Prostate gland (tissue), 2 donors: ENCODE data around the gene STUB1. TPM values are rescaled to one million over a fixed set of nuclear protein-coding genes. Genes with fewer than 3 reads are reported as not detected.

Source experiments
- DNase-seq: peaks from one replicate; pipeline ENCODE4 v3.0.0-alpha.2; 2019; ENCODE audit warnings: low spot score
- H3K27ac ChIP-seq, 2 donors: fragments of 200-600 bp; sonication (generic); 2 replicates each; pipeline ENCODE4 v1.5.1; 2017 to 2019
- H3K27me3 ChIP-seq: fragments of 200-600 bp; sonication (generic); replicated peaks from 2 replicates; pipeline ENCODE4 v1.5.1; 2019; ENCODE audit not compliant: insufficient read depth
- H3K36me3 ChIP-seq, 2 donors: fragments of 200-600 bp; sonication (generic); 1 replicate in 1 of 2; 2 replicates in 1 of 2; pipeline versions ENCODE4 v1.5.1 to v1.8.1; 2017 to 2019
- H3K4me1 ChIP-seq: fragments of 200-600 bp; sonication (generic); replicated peaks from 2 replicates; pipeline ENCODE4 v1.5.1; 2019
- H3K4me3 ChIP-seq, 2 donors: fragments of 200-600 bp; sonication (generic); 2 replicates each; pipeline ENCODE4 v1.5.1; 2017 to 2019
- H3K9me3 ChIP-seq: fragments of 200-600 bp; sonication (generic); 2 replicates; pipeline ENCODE4 v1.5.1; 2017
- CTCF ChIP-seq, 4 experiments: fragments of 200-600 bp in 2 of 4; fragments of 450-650 bp in 2 of 4; sonication (generic) in 2 of 4; IDR thresholded peaks; 1 replicate in 3 of 4; 2 replicates in 1 of 4; pipeline ENCODE4 v1.5.1; 2016 to 2019; ENCODE audit warnings: antibody characterized with exemption in 4 of 4, mild to moderate bottlenecking in 2 of 4, moderate library complexity in 2 of 4
- POLR2A ChIP-seq: fragments of 450-650 bp; IDR thresholded peaks from one replicate; pipeline ENCODE4 v1.6.1; 2016; ENCODE audit warnings: antibody characterized with exemption, mild to moderate bottlenecking
- POLR2AphosphoS5 ChIP-seq: sonication (generic); formaldehyde crosslinking; IDR thresholded peaks from one replicate; pipeline ENCODE4 v1.6.1; 2017; ENCODE audit warnings: antibody characterized with exemption
- WGBS: methylation state at CpG from one replicate; pipeline ENCODE4 v1.1.5; 2018; 5-methylcytosine and 5-hydroxymethylcytosine counted together
- intact Hi-C: fragments of 100-400 bp; cut with DNase I; formaldehyde crosslinking; loops from one replicate; pipeline ENCODE4 v1.14.2; 2022
- total RNA-seq, 2 donors: library from RNA; depleted of rRNA; stranded (reverse); fragments of >200 nt; gene quantifications; one replicate each; pipeline ENCODE4 v1.1.0, GENCODE V29; 2016

STUB1 gene
- total RNA-seq, 2 donors from 2014 or later, result 173 to 255 TPM

DNA sequence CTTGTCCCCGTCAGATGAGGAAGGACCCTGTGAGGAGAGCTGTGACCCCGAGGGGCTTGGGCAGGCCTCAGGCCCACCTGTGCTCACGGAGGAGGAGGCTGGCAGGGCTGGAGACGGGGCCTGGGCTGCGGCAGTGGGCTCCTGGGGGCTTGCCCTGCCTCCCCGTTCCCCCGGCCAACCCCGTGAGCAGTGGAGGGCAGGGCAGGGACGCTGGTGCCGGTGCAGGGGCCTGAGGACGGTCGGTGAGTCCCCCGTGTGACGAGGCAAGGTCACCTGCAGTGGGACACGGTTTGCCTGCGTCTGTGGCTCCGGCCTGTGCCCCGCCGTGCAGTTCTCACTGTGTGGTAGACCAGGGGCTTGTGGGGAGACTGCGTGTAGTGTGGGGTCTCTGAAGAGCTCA, 20.6 kb upstream of the STUB1 start:
- H3K36me3 ChIP-seq, result no peaks in the 10 kb centered on the region
- intact Hi-C loops, result no loop called here

GRCh38 chr16:660132-660458, 20.1 kb upstream of the STUB1 start:
- intact Hi-C loops, result no loop called here
- no peaks in the 10 kb centered on the region for H3K36me3 ChIP-seq
- no peak overlapping the region for H3K4me3 ChIP-seq
- peak overlapping the region in 1 of 2 donors; percentile 3 for H3K27ac ChIP-seq
- H3K27me3 ChIP-seq, result no peaks in the 10 kb centered on the region
- no peaks in the 10 kb centered on the region for H3K9me3 ChIP-seq
- no peak for DNase-seq
- WGBS, result 59% methylated on average over 6 of the region's 6 CpGs
- peaks cover 3% of the 10 kb centered on the region for H3K4me1 ChIP-seq
- TF ChIP-seq POLR2AphosphoS5 (no peak), POLR2A (no peak), CTCF (IDR thresholded peaks at IDR 0.05) (no peak)

More for the DNA sequence above, 20.6 kb upstream of the STUB1 start:
- WGBS, result 92% methylated on average over 20 of the region's 20 CpGs
- DNase-seq, result no peak
- TF ChIP-seq POLR2AphosphoS5 (no peak), POLR2A (no peak), CTCF (IDR thresholded peaks at IDR 0.05) (no peak)
- H3K4me3 ChIP-seq, result no peak overlapping the region
- peaks cover 3% of the 10 kb centered on the region for H3K4me1 ChIP-seq
- no peak overlapping the region for H3K27ac ChIP-seq
- no peaks in the 10 kb centered on the region for H3K27me3 ChIP-seq
- no peaks in the 10 kb centered on the region for H3K9me3 ChIP-seq

DNA sequence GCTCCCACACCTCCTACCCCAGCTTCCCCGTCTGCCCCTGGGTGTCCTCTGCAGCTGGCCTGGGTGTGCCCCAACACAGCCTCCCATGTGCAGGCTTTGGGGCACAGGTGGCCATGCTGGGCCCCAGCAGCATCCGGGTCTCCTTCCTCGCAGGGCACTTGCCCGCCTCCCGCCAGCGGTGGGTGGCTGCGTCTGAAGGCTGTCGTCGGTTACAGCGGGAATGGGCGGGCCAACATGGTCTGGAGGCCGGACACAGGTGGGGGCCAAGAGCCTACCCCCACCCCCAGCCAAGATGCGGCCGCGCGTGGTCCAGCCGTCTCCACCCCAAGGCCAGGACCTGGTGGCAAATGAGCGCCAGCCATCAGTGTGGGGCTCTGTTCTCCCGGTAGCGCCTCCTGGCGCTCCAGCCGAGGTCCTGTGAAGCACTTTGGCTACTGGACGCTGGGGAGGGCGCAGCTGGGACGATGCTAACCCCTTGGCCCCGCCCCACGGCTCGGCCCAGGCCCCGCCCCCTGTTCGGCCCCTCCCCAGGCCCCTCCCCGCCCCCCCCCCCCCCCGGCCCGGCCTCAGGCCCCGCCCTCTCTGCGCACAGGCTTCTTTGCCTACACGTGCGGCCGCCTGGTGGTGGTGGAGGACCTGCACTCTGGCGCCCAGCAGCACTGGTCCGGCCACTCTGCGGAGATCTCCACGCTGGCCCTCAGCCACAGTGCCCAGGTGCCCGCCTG, 19.6 kb upstream of the STUB1 start:
- no peaks in the 10 kb centered on the region for H3K27me3 ChIP-seq
- 49% methylated on average over 27 of the region's 43 CpGs for WGBS
- intact Hi-C loops, result no loop called here
- H3K36me3 ChIP-seq, result no peaks in the 10 kb centered on the region
- no peak overlapping the region for H3K4me3 ChIP-seq
- H3K27ac ChIP-seq, result peak overlapping the region; percentile 53 to 61
- no peaks in the 10 kb centered on the region for H3K9me3 ChIP-seq
- H3K4me1 ChIP-seq, result peaks cover 3% of the 10 kb centered on the region
- DNase-seq, result peak; percentile 86
- TF ChIP-seq POLR2AphosphoS5 (peak; percentile 62), CTCF (IDR thresholded peaks at IDR 0.05) (peak; percentile 24 to 76 (median 56)), POLR2A (peak; percentile 8)

DNA sequence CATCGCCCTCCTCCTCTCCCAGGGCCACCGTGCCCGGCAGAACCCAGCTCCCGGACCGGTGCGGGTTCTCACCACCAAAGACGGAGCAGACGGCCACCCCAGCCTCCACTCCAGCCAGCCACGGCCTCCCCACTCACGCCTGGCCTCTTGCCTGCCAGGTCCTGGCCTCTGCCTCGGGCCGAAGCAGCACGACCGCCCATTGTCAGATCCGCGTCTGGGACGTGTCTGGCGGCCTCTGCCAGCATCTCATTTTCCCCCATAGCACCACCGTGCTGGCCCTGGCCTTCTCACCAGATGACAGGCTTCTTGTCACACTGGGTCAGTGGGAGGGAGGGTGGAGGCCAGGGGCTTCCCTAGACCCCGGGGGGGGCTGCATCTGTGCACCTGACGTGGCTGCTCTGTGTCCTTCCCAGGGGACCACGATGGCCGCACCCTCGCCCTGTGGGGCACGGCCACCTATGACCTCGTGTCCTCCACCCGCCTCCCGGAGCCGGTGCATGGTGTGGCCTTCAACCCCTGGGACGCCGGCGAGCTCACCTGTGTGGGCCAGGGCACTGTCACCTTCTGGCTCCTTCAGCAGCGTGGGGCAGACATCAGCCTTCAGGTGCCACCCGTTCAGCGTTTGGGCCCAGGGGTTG, 18.9 kb upstream of the STUB1 start:
- H3K4me1 ChIP-seq, result peaks cover 3% of the 10 kb centered on the region
- H3K4me3 ChIP-seq, result no peak overlapping the region
- intact Hi-C loops, result no loop called here
- no peak for TF ChIP-seq POLR2AphosphoS5
- TF ChIP-seq CTCF (IDR thresholded peaks at IDR 0.05), result no peak
- no peak for TF ChIP-seq POLR2A
- peak overlapping the region; percentile 53 to 61 for H3K27ac ChIP-seq
- WGBS, result 68% methylated on average over 34 of the region's 35 CpGs
- H3K9me3 ChIP-seq, result no peaks in the 10 kb centered on the region
- H3K27me3 ChIP-seq, result no peaks in the 10 kb centered on the region
- no peak for DNase-seq
- H3K36me3 ChIP-seq, result no peaks in the 10 kb centered on the region

DNA sequence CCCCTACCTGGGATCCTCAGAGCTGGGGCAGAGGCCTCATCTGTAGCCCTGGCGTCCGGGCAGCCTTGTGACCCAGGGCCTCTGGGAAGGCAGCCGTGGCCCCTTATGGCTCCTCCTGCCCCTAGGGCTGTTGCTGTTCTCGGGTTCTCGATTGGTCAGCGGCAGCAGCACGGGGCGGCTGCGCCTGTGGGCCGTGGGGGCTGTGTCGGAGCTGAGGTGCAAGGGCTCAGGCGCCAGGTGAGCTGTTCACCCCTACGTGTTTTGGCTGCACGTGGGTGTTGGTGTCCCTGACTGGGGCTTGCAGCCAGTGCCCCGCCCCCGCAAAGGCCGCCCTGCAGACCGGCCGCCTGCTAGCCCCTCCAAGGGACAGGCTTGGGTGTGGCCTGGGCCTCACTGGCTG, 18.1 kb upstream of the STUB1 start:
- WGBS, result 91% methylated on average over 18 of the region's 19 CpGs

More for the DNA sequence above, 18.1 kb upstream of the STUB1 start:
- no peaks in the 10 kb centered on the region for H3K27me3 ChIP-seq
- intact Hi-C loops, result no loop called here
- peaks cover 3% of the 10 kb centered on the region for H3K4me1 ChIP-seq
- TF ChIP-seq POLR2A, result no peak
- no peak for TF ChIP-seq POLR2AphosphoS5
- TF ChIP-seq CTCF (IDR thresholded peaks at IDR 0.05), result no peak
- H3K27ac ChIP-seq, result no peak overlapping the region
- no peak for DNase-seq
- H3K4me3 ChIP-seq, result no peak overlapping the region
- no peaks in the 10 kb centered on the region for H3K36me3 ChIP-seq
- no peaks in the 10 kb centered on the region for H3K9me3 ChIP-seq
